ENCODE measurements around the gene POLR1A.

The POLR1A gene

GRCh38 chr2:86045541-86045940, 60.1 kb downstream of the POLR1A start:
- Histone ChIP-seq H2AFZ (ENCODE audit: low read depth) (no peak overlapping the region), H3K4me1 (ENCODE audit: low read depth, poor library complexity, severe bottlenecking) (peaks cover 94% of the 10 kb centered on the region), H3K36me3 (ENCODE audit: insufficient read depth) (peaks cover 3% of the 10 kb centered on the region), H4K20me1 (ENCODE audit: insufficient read depth) (no peaks in the 10 kb centered on the region), H3K4me3 (IDR thresholded peaks at IDR 0.05; ENCODE audit: insufficient read depth, low read depth, low read length) (no peak overlapping the region), H3K27ac (peak overlapping the region; percentile 86), H3K9ac (peak overlapping the region; percentile 41; the same call in 1 of the 2 replicates), H3K79me2 (ENCODE audit: insufficient read depth, low read depth) (0 out of 2 replicates have a peak, but pooled peaks cover 8% of the 10 kb centered on the region), H3K27me3 (ENCODE audit: insufficient read depth, low read depth) (no peaks in the 10 kb centered on the region), H3K4me2 (peak overlapping the region; percentile 36; the same call in 1 of the 2 replicates)
- no peak for TF ChIP-seq CTCF (conservative IDR thresholded peaks at IDR 0.05; ENCODE audit: low read depth, low read length)

GRCh38 chr2:86044614-86045013, 61.1 kb downstream of the POLR1A start:
- Histone ChIP-seq H3K9ac (peak overlapping the region; percentile 41; the same call in 1 of the 2 replicates), H3K27ac (peak overlapping the region; percentile 86; the same call in 1 of the 2 replicates), H3K36me3 (ENCODE audit: insufficient read depth) (peaks cover 3% of the 10 kb centered on the region), H4K20me1 (ENCODE audit: insufficient read depth) (no peaks in the 10 kb centered on the region), H2AFZ (ENCODE audit: low read depth) (no peak overlapping the region), H3K27me3 (ENCODE audit: insufficient read depth, low read depth) (no peaks in the 10 kb centered on the region), H3K4me2 (no peak overlapping the region), H3K79me2 (ENCODE audit: insufficient read depth, low read depth) (0 out of 2 replicates have a peak, but pooled peaks cover 8% of the 10 kb centered on the region), H3K4me1 (ENCODE audit: low read depth, poor library complexity, severe bottlenecking) (peaks cover 100% of the 10 kb centered on the region), H3K4me3 (IDR thresholded peaks at IDR 0.05; ENCODE audit: insufficient read depth, low read depth, low read length) (no peak overlapping the region)
- no peak for TF ChIP-seq CTCF (conservative IDR thresholded peaks at IDR 0.05; ENCODE audit: low read depth, low read length)

- no peak overlapping the region for H3K9ac ChIP-seq
- no peak for TF ChIP-seq CTCF (conservative IDR thresholded peaks at IDR 0.05; ENCODE audit: low read depth, low read length)
- H3K4me3 ChIP-seq (IDR thresholded peaks at IDR 0.05; ENCODE audit: insufficient read depth, low read depth, low read length): no peak overlapping the region
- 0 out of 2 replicates have a peak, but pooled peaks cover 8% of the 10 kb centered on the region for H3K79me2 ChIP-seq (ENCODE audit: insufficient read depth, low read depth)
- H3K36me3 ChIP-seq (ENCODE audit: insufficient read depth): peaks cover 3% of the 10 kb centered on the region
- H3K4me2 ChIP-seq: no peak overlapping the region
- H2AFZ ChIP-seq (ENCODE audit: low read depth): no peak overlapping the region
- no peaks in the 10 kb centered on the region for H4K20me1 ChIP-seq (ENCODE audit: insufficient read depth)
- H3K4me1 ChIP-seq (ENCODE audit: low read depth, poor library complexity, severe bottlenecking): peaks cover 100% of the 10 kb centered on the region
- H3K27me3 ChIP-seq (ENCODE audit: insufficient read depth, low read depth): no peaks in the 10 kb centered on the region
- no peak overlapping the region for H3K27ac ChIP-seq
Observed at GRCh38 chr2:86044045-86044444, 61.6 kb downstream of the POLR1A start.

- Histone ChIP-seq H3K79me2 (ENCODE audit: insufficient read depth, low read depth) (0 out of 2 replicates have a peak, but pooled peaks cover 8% of the 10 kb centered on the region), H3K9ac (no peak overlapping the region), H2AFZ (ENCODE audit: low read depth) (no peak overlapping the region), H3K36me3 (ENCODE audit: insufficient read depth) (peaks cover 3% of the 10 kb centered on the region), H3K4me2 (no peak overlapping the region), H4K20me1 (ENCODE audit: insufficient read depth) (no peaks in the 10 kb centered on the region), H3K4me3 (IDR thresholded peaks at IDR 0.05; ENCODE audit: insufficient read depth, low read depth, low read length) (no peak overlapping the region), H3K4me1 (ENCODE audit: low read depth, poor library complexity, severe bottlenecking) (peaks cover 100% of the 10 kb centered on the region), H3K27me3 (ENCODE audit: insufficient read depth, low read depth) (no peaks in the 10 kb centered on the region), H3K27ac (peak overlapping the region; percentile 21; the same call in 1 of the 2 replicates)
- TF ChIP-seq CTCF (conservative IDR thresholded peaks at IDR 0.05; ENCODE audit: low read depth, low read length): no peak
Observed at GRCh38 chr2:86042256-86043168, 63.2 kb downstream of the POLR1A start.
